HepG2 (cell line): ENCODE data around the gene RTN4RL2. TPM values are rescaled to one million over a fixed set of nuclear protein-coding genes. Genes with fewer than 3 reads are reported as not detected.

ENCODE experiments used
- CEBPG ChIP-seq: IDR thresholded peaks from 2 replicates; pipeline ENCODE4 v1.6.1; 2016
- ETV5 ChIP-seq: IDR thresholded peaks from 2 replicates; pipeline ENCODE4 v1.6.1; 2018; ENCODE audit warnings: missing biosample characterization, missing genetic modification reagents, inconsistent platforms, borderline replicate concordance
- FOSL2 ChIP-seq: sonication (generic); formaldehyde crosslinking; IDR thresholded peaks from 2 replicates; pipeline ENCODE4 v1.4.0; 2020; ENCODE audit warnings: missing genetic modification reagents
- FOXC1 ChIP-seq: sonication (generic); formaldehyde crosslinking; IDR thresholded peaks from 2 replicates; pipeline ENCODE4 v1.8.0; 2022; ENCODE audit warnings: mild to moderate bottlenecking, missing genetic modification reagents, borderline replicate concordance
- KLF16 ChIP-seq, 2 experiments: sonication (generic) in 1 of 2; formaldehyde crosslinking in 1 of 2; IDR thresholded peaks; 2 replicates each; pipeline versions ENCODE4 v1.6.1 to v1.8.0; 2016 to 2023; ENCODE audit warnings: missing genetic modification reagents in 2 of 2, missing compliant biosample characterization in 1 of 2
- MAFF ChIP-seq: IDR thresholded peaks from 2 replicates; pipeline ENCODE4 v1.6.1; 2011; ENCODE audit warnings: low read depth, low read length, improper control_type of control experiment
- MTA1 ChIP-seq: sonication (generic); formaldehyde crosslinking; IDR thresholded peaks from 2 replicates; pipeline ENCODE4 v1.4.0; 2020; ENCODE audit warnings: missing genetic modification reagents, mild to moderate bottlenecking, borderline replicate concordance
- SMAD1 ChIP-seq: sonication (generic); formaldehyde crosslinking; IDR thresholded peaks from 2 replicates; pipeline ENCODE4 v1.4.0; 2020; ENCODE audit warnings: missing genetic modification reagents, low read depth, mild to moderate bottlenecking, borderline replicate concordance
- THYN1 ChIP-seq: sonication (generic); formaldehyde crosslinking; IDR thresholded peaks from 2 replicates; pipeline ENCODE4 v1.8.1; 2023; ENCODE audit warnings: low read depth, mild to moderate bottlenecking, moderate library complexity, missing genetic modification reagents, borderline replicate concordance
- ZBTB20 ChIP-seq: sonication (generic); formaldehyde crosslinking; IDR thresholded peaks from 2 replicates; pipeline ENCODE4 v1.8.1; 2023; ENCODE audit warnings: missing genetic modification reagents, low read depth, mild to moderate bottlenecking, borderline replicate concordance
- ZBTB46 ChIP-seq: sonication (generic); formaldehyde crosslinking; IDR thresholded peaks from 2 replicates; pipeline ENCODE4 v1.4.0; 2020; ENCODE audit warnings: mild to moderate bottlenecking, missing genetic modification reagents, borderline replicate concordance
- ZGPAT ChIP-seq: IDR thresholded peaks from 2 replicates; pipeline ENCODE4 v1.6.1; 2016; ENCODE audit warnings: mild to moderate bottlenecking
- ZNF235 ChIP-seq: sonication (generic); formaldehyde crosslinking; IDR thresholded peaks from 2 replicates; pipeline ENCODE4 v1.8.1; 2023; ENCODE audit warnings: mild to moderate bottlenecking, missing genetic modification reagents, borderline replicate concordance
- ZNF276 ChIP-seq: sonication (generic); formaldehyde crosslinking; IDR thresholded peaks from 2 replicates; pipeline ENCODE4 v1.4.0; 2020; ENCODE audit warnings: mild to moderate bottlenecking, low read depth, missing genetic modification reagents
- ZNF296 ChIP-seq: sonication (generic); formaldehyde crosslinking; conservative IDR thresholded peaks from 2 replicates; pipeline ENCODE4 v1.5.0; 2020; ENCODE audit warnings: mild to moderate bottlenecking, missing genetic modification reagents
- ZNF318 ChIP-seq: sonication (generic); formaldehyde crosslinking; IDR thresholded peaks from 2 replicates; pipeline ENCODE4 v1.4.0; 2020; ENCODE audit warnings: mild to moderate bottlenecking, missing genetic modification reagents
- ZNF335 ChIP-seq: sonication (generic); formaldehyde crosslinking; IDR thresholded peaks from 2 replicates; pipeline ENCODE4 v1.4.0; 2020; ENCODE audit warnings: missing genetic modification reagents
- polyA plus RNA-seq, 8 experiments: library from polyadenylated mRNA; depleted of rRNA in 3 of 8; stranded (reverse) in 7 of 8; unstranded in 1 of 8; fragments of >200 nt; fragmentation: Illumina TruSeq in 4 of 8; extraction: Trizol in 4 of 8; gene quantifications; 2 replicates each; pipeline versions ENCODE4 v1.2.1 to v1.2.3, GENCODE V29; 2011 to 2016; ENCODE audit warnings: low read depth in 4 of 8, missing spikeins in 1 of 8, mixed read lengths in 1 of 8; ENCODE audit not compliant: insufficient read depth in 1 of 8
- total RNA-seq, 5 experiments: library from RNA; depleted of rRNA; stranded (reverse); fragments of >200 nt; fragmentation: Illumina TruSeq; extraction: Trizol; gene quantifications; 2 replicates each; pipeline ENCODE4 v1.2.3, GENCODE V29; 2016; ENCODE audit warnings: low read depth in 1 of 5

RTN4RL2 gene
- total and polyA plus RNA-seq, 2 of the 13 experiments (the other 11 are each of a cell fraction or from before 2014, with no cell fraction given) = 1.3 to 4.3 TPM

- TF ChIP-seq ZNF318 (CRISPR knock-in tag) (no peak), MAFF (no peak), FOXC1 (no peak), SMAD1 (no peak), ZNF296 (CRISPR knock-in tag) (no peak), MTA1 (CRISPR knock-in tag) (0 out of 2 replicates have a peak, but pooled peaks have one; percentile 18), ZBTB20 (CRISPR knock-in tag) (no peak), THYN1 (no peak), ZNF235 (CRISPR knock-in tag) (no peak), CEBPG (peak; percentile 42), FOSL2 (CRISPR knock-in tag) (0 out of 2 replicates have a peak, but pooled peaks have one; percentile 34), ZGPAT (CRISPR knock-in tag) (peak; percentile 52), ZNF335 (CRISPR knock-in tag) (0 out of 2 replicates have a peak, but pooled peaks have one; percentile 21), KLF16 (CRISPR knock-in tag; IDR thresholded peaks at IDR 0.05) (no peak), ETV5 (CRISPR knock-in tag) (peak; percentile 50; the same call in 1 of the 2 replicates), ZNF276 (CRISPR knock-in tag) (no peak), ZBTB46 (no peak)
These were observed 42.5 kb downstream of the RTN4RL2 start (continued) for GRCh38 chr11:57502870-57503269.
